GM21576 (cell line): ENCODE data around the gene SLMAP.

Experiments used
- ATAC-seq: cut with Tn5 transposase; IDR thresholded peaks from one replicate; pipeline ENCODE4 v1.9.1; 2021; ENCODE audit warnings: mild to moderate bottlenecking, moderate library complexity; ENCODE audit not compliant: unreplicated experiment

The SLMAP gene, protein sequence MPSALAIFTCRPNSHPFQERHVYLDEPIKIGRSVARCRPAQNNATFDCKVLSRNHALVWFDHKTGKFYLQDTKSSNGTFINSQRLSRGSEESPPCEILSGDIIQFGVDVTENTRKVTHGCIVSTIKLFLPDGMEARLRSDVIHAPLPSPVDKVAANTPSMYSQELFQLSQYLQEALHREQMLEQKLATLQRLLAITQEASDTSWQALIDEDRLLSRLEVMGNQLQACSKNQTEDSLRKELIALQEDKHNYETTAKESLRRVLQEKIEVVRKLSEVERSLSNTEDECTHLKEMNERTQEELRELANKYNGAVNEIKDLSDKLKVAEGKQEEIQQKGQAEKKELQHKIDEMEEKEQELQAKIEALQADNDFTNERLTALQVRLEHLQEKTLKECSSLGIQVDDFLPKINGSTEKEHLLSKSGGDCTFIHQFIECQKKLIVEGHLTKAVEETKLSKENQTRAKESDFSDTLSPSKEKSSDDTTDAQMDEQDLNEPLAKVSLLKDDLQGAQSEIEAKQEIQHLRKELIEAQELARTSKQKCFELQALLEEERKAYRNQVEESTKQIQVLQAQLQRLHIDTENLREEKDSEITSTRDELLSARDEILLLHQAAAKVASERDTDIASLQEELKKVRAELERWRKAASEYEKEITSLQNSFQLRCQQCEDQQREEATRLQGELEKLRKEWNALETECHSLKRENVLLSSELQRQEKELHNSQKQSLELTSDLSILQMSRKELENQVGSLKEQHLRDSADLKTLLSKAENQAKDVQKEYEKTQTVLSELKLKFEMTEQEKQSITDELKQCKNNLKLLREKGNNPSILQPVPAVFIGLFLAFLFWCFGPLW

DNA sequence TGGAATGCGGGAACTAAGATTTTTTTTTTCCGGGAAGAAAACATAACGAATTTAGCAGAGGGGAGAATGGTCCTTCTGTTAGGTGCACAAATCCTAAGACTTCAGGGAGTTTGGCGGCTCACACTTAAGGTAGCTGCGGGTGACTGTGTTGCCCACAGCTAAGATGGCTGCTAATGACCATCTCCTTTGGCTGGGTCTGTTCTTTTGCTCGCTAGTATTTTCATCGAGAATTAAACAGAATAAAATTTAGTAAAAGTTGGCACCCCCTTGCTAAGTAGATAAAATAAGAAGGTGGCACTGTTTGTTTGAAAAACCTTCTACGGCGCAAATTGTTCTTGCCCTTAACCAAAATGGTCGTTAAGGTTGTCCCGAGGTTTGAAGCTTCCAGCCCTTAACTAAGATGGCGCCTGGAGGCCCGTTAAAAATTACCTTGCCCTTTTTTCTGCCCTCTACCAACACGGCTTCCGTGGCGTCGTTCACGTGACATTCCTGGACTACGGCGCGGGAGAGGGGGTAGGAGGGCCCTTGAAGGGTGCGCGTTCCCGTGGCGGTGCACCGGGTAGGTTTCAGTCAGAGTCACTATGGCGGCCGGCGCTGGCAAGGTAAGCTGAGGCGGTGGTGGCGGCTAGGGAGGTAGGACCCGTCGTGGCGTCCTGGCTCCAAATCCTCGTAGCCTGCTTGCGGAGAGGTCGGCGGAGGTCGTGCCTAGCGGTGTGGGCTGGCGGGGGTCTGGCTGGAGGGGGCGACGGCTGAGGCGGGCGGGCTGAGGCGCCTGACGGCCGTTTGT lies at the start of gene SLMAP:
SLMAP (plus strand) TSS at position 569 of the 787 bp plus-strand sequence. CDS start 1,343 bp downstream, outside the sequence.
- ATAC-seq: peak; percentile 90

DNA sequence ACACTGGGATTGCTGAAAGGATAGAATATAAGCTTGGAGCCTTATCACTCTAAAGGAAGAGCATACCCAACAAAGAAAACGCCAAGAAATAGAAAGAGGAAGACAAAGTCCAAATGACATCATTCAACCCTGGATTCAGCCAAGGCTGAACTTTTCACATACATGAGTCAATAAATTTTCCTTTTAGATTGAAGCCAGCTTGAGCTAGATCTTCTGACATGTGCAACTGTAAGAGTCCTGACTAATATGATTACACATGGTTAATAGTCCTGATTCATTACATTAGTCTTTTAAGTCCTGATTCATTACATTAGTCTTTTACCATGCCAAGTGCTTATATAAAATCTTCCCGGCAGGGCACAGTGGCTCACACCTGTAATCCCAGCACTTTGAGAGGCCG lies 49.6 kb upstream of the SLMAP start:
- ATAC-seq: no peak

DNA sequence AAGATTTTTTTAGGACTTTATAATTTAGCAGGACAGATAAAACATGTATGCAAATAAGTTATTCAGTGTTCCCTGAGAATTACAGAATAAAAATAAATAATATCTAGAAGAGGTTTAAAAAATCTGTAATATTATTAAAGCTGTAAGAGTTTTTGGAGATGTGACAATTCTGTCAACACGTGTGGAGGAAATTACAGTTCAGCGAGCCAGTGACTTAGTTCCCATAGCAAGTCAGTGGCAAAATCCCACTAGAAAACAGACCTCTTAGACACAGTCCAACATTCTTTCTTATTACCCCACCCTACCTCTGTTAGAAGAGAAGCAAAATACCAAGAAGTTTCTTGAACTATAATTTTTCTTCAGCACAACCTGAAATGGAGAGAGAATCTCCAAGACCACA lies 47.1 kb upstream of the SLMAP start:
- no peak for ATAC-seq

DNA sequence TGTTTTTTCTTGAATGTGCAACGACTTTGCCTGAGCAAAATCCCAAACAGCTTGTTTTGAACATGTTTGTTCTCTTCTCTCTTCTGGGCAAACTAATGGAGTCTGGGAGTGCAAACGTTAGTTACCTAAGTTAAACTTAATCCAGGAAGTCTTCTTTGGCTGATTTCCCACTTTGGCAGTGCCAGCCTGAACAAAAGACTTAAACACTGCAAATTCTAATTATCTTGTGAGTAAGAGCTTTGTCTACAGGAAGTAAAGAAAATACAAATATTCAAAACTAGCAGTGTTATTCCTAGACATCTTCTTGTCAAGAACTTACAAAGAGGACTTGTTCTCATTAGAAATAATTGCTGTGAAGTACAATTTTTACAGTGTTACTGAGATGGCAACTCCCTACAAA lies 46.5 kb upstream of the SLMAP start:
- ATAC-seq: no peak

DNA sequence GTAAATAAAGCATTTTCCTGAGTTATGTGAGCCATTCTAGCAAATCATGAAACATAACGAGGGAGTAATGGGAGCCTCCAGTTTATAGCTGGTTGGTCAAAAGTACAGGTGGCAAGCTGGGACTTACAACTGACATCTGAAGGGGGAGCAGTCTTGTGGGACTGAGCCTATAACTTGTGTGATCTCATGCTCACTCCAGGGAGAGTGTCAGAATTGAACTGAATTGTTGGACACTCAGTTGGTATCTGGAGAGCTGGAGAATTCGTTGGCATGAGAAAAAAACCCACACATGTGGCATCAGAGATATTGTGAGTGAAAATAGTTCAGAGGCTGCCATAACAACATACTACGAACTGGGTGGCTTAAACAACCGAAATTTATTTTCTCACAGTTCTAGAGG lies 40.4 kb upstream of the SLMAP start:
- ATAC-seq: no peak

DNA sequence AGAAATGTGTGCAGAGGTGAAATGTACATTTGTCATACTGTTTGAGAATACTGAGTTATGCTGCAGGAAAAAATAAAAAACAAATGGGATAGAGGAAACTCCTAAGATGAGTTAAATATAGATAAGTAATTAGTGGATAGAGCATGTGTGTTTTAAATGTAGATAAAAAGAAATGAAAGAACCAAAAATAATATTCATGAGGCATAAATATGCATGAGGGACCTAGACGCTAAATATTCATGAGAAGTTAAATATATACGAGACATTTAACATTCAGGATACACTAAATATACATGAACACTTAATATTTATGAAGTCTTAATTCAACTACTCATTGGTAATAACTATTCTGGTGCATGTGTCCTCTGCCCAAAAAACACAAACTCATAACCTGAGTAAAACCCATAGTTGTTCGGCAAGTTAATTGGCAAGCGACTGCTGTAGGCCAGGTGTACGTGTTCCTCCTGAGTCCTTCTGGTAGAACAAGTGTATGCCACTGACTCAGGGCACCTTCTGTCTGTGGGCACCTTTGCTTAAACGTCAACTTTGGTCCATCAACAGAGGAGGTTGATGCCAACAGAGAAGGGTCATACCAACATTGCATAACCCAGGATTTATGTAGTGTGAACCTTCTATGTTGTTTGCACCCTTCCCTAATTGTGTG lies 38.8 kb upstream of the SLMAP start:
- no peak for ATAC-seq

DNA sequence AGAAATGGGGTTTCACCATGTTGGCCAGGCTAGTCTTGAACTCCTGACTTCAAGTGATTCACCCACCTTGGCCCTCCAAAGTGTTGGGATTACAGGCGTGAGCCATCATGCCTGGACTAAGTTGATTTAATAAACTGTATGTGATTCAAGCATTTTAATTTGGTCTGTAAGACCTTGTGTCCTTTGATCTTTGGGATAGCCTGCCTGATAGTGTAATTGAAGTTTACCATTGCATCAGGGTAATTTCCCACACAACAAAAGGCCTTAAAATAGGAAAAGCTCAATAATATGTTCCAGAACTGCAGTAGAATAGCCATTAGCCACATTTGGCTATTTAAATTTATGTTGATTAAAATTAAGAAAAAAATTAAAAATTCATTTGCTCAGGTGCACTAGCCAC lies 38.0 kb upstream of the SLMAP start:
- no peak for ATAC-seq

DNA sequence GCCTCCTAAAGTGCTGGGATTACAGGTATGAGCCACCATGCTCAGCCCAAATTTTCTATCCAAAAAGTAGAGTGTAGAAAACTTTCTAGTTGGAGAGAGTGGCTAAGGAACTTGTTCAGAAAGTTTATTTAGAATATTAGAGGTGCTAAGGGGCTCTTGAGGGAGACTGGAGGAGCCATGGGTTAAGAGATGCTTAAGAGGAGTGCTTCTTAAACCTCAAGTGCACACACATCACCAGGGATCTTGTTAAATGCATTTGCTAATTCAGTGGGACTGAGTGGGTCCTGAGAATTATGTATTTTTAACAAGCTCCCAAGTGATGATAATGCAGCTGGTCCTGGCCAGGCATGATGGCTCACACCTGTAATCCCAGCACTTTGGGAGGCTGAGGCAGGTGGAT lies 29.7 kb upstream of the SLMAP start:
- no peak for ATAC-seq

DNA sequence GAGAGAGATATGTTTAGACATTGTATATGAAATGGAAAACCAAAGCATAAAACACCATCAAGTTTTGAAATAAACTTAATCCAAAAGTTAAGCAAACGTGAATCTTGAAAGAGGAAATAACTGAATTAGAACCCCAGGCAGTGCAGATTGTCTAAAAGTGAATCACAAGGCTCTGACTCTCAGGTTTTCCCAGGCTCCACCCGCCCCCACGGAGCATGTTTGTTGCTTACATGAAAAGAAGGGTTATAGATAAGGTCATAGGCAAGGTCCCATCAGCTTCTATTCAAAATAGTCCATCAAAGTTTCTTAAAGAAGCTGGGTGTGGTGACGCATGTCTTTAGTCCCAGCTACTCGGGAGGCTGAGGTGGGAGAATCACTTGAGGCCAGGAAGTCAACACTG lies 29.0 kb upstream of the SLMAP start:
- ATAC-seq: no peak

DNA sequence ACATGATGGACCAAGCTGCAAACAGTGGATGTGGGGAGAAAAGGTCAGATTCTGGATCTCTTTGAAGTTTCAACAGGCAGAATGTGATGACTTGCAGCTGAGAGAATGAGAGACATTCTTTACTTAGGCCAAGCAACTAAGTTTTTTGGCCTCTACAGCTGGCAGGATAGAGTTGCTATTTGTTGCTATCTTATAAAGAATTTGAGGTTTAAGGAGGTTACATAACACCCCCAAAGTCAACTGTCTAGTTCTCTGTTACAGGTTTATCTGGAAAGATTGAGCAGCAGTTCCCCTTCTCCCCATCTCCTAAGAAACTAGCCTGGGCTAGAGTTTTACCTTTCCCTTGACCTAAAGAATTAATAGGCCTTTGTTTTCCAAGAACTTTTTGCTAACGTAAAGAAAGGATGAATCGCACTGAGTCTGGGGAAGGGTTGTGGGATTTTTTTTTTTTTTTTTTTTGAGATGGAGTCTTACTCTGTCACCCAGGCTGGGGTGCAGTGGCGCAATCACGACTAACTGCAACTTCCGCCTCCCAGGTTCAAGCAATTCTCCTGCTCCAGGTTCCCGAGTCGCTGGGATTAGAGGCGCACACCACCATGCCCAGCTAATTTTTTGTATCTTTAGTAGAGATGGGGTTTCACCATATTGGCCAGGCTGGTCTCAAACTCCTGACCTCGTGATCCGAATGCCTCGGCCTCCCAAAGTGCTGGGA lies 26.6 kb upstream of the SLMAP start:
- no peak for ATAC-seq

DNA sequence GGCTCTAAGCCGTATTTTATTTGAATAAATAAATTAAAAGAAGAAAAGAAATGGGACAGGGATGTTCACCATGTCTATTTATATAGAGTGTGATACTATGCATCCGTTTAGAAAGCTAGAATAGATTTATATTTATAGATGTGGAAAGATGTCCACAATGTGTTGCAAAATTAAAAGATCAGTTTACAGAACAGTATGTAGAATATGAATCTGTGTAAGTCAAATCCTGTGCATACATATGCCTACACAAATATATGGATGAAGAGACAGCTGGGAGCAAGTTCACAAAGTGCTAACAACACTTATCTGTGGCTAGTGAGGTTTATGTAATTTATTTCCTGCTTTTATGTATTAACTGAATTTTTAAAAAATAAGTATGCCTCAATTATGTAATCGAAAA lies 25.4 kb upstream of the SLMAP start:
- no peak for ATAC-seq

DNA sequence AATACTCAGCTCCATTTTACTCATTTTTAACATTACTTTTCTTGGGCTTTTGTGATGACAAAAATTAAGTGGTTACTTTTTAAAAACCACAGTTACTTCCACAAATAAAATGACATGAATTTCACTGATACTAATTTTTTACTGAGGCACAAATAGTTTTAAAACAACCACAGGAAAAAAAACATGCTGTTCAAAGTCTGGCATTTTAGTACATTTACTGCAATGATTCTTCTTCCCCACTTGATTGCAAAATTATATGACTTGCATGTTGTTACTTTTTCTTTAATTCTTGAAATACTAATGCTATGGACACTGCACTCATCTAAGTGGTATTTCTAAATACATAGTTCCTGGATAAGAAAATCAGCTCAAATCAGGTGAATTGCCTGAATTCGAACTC lies 24.8 kb upstream of the SLMAP start:
- no peak for ATAC-seq

DNA sequence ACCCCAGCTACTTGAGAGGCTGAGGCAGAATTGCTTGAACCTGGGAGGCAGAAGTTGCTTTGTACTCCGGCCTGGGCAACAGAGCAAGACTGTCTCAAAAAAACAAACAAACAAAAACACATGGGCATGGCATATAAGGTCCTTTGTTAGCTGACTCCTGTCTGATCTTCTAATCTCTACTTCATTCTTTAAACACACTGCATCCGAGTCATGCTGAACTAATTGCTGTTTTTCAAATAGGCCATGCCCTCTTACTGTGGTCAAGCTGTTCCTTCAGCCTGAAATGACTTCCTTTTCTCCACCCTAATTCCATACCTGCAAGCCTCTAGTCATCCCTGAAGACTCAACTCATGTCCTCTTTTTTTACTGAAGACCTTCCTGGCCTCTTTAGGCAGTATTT lies 22.3 kb upstream of the SLMAP start:
- ATAC-seq: no peak

DNA sequence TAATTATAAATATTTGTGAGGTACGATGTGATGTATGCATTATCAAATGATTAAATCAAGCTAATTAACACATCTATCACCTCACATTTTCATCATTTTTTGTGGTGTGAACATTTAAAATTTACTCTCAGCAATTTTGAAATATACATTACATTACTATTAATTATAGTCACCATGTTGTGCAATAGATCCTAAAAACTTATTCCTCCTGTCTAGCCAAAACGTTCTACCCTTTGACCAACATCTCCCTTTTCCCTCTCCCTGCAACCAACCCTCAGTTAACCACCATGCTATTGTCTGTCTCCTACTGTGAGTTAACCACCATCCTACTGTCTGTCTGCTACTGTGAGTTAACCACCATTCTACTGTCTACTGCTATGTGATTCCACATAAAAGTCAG lies 20.7 kb upstream of the SLMAP start:
- no peak for ATAC-seq

DNA sequence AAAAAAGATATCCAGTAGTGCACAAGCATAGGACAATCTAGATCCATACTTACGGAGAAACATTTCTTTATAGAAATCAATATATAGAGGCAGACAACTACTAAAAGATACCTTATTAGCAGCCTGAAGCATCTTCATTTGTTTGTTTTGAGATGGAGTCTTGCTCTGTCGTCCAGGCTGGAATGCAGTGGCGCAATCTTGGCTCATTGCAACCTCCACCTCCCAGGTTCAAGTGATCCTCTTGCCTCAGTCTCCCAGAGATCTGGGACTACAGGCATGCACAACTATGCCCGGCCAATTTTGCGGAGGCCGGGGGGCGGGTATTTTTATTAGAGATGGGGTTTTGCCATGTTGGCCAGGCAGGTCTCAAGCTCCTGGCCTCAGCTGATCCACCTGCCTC lies 18.3 kb upstream of the SLMAP start:
- no peak for ATAC-seq

DNA sequence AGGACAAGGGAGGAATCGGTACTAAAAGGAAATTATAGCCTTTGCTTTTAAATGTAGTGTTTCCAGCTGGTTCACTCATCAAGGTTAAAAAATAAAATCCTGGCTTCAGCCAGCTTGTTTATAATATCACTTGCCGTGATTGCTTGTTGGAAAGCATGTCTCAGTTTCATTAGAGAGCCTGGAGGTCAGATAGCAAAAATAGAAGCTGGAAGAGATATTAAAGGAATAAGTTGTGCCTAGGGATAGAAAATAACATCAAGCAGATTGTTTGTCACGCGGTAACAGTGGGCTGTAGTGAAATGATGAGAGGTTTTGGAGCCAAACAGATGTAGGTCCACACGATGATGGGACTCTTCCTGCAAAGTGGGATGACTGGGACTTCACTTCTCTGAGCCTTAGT lies 17.7 kb upstream of the SLMAP start:
- no peak for ATAC-seq

DNA sequence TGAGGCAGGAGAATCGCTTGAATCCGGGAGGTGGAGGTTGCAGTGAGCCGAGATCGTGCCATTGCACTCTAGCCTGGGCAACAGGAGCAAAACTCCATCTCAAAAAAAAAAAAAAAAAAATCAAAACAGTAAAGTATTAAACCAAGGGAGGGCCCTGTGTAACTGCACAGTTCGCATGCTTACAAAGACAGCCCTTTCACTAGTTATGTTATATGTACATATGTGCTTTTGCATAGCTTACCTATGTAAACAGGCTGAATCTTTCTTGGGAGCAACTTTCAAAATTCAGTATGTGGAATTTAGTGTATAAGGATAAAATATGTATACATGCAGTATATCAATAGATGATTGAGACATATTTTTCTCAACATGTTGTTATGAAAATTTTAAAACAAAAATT lies 16.1 kb upstream of the SLMAP start:
- ATAC-seq: no peak

DNA sequence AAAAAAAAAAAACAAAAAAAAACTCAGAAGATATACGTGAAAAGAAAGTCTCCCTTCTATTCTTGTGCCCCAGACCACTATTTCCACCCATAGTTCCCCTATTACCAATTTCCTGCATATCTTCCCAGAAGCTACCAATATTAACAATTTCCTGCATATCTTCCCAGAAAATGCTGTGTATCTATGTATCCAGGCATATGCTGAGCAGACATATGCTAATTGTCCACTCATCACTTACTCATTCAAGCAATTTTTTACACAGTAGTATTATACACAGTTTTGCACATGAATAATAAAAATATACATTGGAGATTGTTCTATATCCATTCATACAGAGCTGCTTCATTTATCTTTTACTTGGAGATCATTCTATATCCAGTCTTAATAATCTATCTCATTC lies 12.6 kb upstream of the SLMAP start:
- no peak for ATAC-seq

DNA sequence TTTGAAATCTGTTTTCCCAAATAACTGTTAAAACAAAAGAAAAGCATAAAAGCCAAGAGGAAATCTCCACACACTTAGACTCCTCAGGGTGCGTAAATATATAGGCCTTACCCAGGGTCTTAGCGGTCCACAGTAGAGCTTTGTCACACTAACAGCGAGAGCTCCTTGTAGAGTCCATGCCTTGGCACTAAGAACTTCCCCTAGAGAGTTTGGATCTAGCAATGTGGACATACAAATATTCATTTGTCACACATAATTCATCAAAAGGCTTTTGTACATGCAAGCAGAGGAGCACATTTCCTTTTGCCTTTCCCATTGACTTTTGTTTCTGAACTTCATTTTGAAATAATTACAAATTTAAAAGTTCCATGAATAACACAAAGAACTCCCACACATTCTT lies 11.0 kb upstream of the SLMAP start:
- no peak for ATAC-seq
